Keratinocyte (primary cell): ENCODE results near the gene ZNF212. TPM values are rescaled to one million over a fixed set of nuclear protein-coding genes. Genes with fewer than 3 reads are reported as not detected.

Experiments
- DNase-seq: peaks from one replicate; pipeline ENCODE4 v3.0.0-alpha.2; 2011; ENCODE audit warnings: low read depth, missing footprints, low spot score
- FAIRE-seq: peaks from 2 replicates; lab custom pipeline; 2011; peaks lifted over from hg19 to GRCh38; lab: Jason Lieb, UNC
- H2AFZ ChIP-seq: 2 replicates; pipeline ENCODE4 v1.6.0; 2012; ENCODE audit warnings: low read length, control low read depth, inconsistent platforms; ENCODE audit not compliant: control insufficient read depth
- H3K27ac ChIP-seq: 2 replicates; pipeline ENCODE4 v1.5.1; 2011; ENCODE audit warnings: low read length; ENCODE audit not compliant: control insufficient read depth, insufficient read depth
- H3K27me3 ChIP-seq: 3 replicates; pipeline ENCODE4 v1.6.0; 2011; ENCODE audit warnings: low read length; ENCODE audit not compliant: control insufficient read depth, insufficient read depth; ENCODE audit errors: extremely low read depth
- H3K36me3 ChIP-seq, 2 experiments: 2 replicates in 1 of 2; 3 replicates in 1 of 2; pipeline ENCODE4 v1.5.1; 2011; ENCODE audit warnings: low read length in 2 of 2, mild to moderate bottlenecking in 1 of 2; ENCODE audit not compliant: control insufficient read depth in 2 of 2, insufficient read depth in 2 of 2; ENCODE audit errors: extremely low read depth in 1 of 2
- H3K4me1 ChIP-seq: 3 replicates; pipeline ENCODE4 v1.5.1; 2011; ENCODE audit warnings: low read length; ENCODE audit not compliant: control insufficient read depth, insufficient read depth; ENCODE audit errors: extremely low read depth
- H3K4me2 ChIP-seq: 3 replicates; pipeline ENCODE4 v1.6.0; 2011; ENCODE audit warnings: low read depth, low read length; ENCODE audit not compliant: control insufficient read depth, insufficient read depth; ENCODE audit errors: extremely low read depth
- H3K4me3 ChIP-seq, 3 experiments: fragments of 200-600 bp in 1 of 3; sonication (generic) in 1 of 3; 2 replicates in 2 of 3; 3 replicates in 1 of 3; pipeline ENCODE4 v1.5.1; 2011 to 2016; ENCODE audit warnings: low read length in 3 of 3, mild to moderate bottlenecking in 3 of 3, control low read depth in 2 of 3, inconsistent platforms in 1 of 3, low read depth in 1 of 3, mixed read lengths in 1 of 3, mixed run types in 1 of 3, moderate library complexity in 1 of 3; ENCODE audit not compliant: control insufficient read depth in 2 of 3, insufficient read depth in 2 of 3; ENCODE audit errors: extremely low read depth in 1 of 3
- H3K79me2 ChIP-seq: 2 replicates; pipeline ENCODE4 v1.6.0; 2012; ENCODE audit warnings: low read length; ENCODE audit not compliant: control insufficient read depth, insufficient read depth
- H3K9ac ChIP-seq: 3 replicates; pipeline ENCODE4 v1.6.0; 2011; ENCODE audit warnings: low read length; ENCODE audit not compliant: control insufficient read depth, insufficient read depth; ENCODE audit errors: extremely low read depth
- H3K9me1 ChIP-seq: 3 replicates; pipeline ENCODE4 v1.6.0; 2011; ENCODE audit warnings: low read length; ENCODE audit not compliant: control insufficient read depth, insufficient read depth; ENCODE audit errors: extremely low read depth
- H3K9me3 ChIP-seq: 2 replicates; pipeline ENCODE4 v1.5.1; 2012; ENCODE audit warnings: low read depth, low read length; ENCODE audit not compliant: control insufficient read depth
- H4K20me1 ChIP-seq: 3 replicates; pipeline ENCODE4 v1.6.0; 2011; ENCODE audit warnings: low read length; ENCODE audit not compliant: control insufficient read depth, insufficient read depth; ENCODE audit errors: extremely low read depth
- EZH2 ChIP-seq: IDR thresholded peaks from one replicate; pipeline ENCODE4 v1.6.1; 2012; ENCODE audit warnings: inconsistent platforms, mild to moderate bottlenecking, low read length, moderate library complexity
- dilution Hi-C: fragments of 300-500 bp; cut with MboI; formaldehyde crosslinking; loops from one replicate; pipeline ENCODE4 v1.7.0; 2020; ENCODE audit warnings: low sequenced_read_pairs; ENCODE audit not compliant: extremely low pct_ligation_motif_present
- polyA plus RNA-seq, 5 experiments: library from polyadenylated mRNA; depleted of rRNA in 3 of 5; stranded (reverse) in 3 of 5; stranded (forward) in 1 of 5; unstranded in 1 of 5; fragments of >200 nt; gene quantifications; 1 replicate in 1 of 5; 2 replicates in 3 of 5; 3 replicates in 1 of 5; pipeline versions ENCODE4 v1.2.1 to v1.2.3, GENCODE V29; 2011 to 2012; ENCODE audit warnings: missing spikeins in 2 of 5, low read depth in 1 of 5, low replicate concordance in 1 of 5
- TF ChIP-seq, protein P1 (sequence below), 3 experiments: IDR thresholded peaks in 1 of 3; conservative IDR thresholded peaks in 1 of 3; optimal IDR thresholded peaks in 1 of 3; 2 replicates in 2 of 3; 3 replicates in 1 of 3; pipeline versions ENCODE3 to v1.5.1; 2011; ENCODE audit warnings: low read length in 3 of 3, mild to moderate bottlenecking in 3 of 3, moderate library complexity in 2 of 3, control low read depth in 1 of 3, inconsistent platforms in 1 of 3; ENCODE audit not compliant: insufficient read depth in 2 of 3; ENCODE audit errors: extremely low read depth in 1 of 3

The ZNF212 gene
- polyA plus RNA-seq, 1 donor (not counting 4 experiments of a cell fraction or from before 2014, with no cell fraction given) = 3.8 TPM

- no peak overlapping the region for H3K9ac ChIP-seq
- H4K20me1 ChIP-seq = peaks cover 4% of the 10 kb centered on the region
- H3K4me3 ChIP-seq = no peak overlapping the region
- peaks cover 64 to 69% of the 10 kb centered on the region in 2 experiments for H3K36me3 ChIP-seq
- H2AFZ ChIP-seq = no peak overlapping the region
- peaks cover 6% of the 10 kb centered on the region for H3K4me1 ChIP-seq
- peaks cover 3% of the 10 kb centered on the region for H3K9me1 ChIP-seq
- FAIRE-seq (no peak), DNase-seq (no peak)
- no peak overlapping the region for H3K27ac ChIP-seq
- H3K27me3 ChIP-seq = no peaks in the 10 kb centered on the region
- TF ChIP-seq EZH2 = no peak
- TF ChIP-seq, protein P1, sequence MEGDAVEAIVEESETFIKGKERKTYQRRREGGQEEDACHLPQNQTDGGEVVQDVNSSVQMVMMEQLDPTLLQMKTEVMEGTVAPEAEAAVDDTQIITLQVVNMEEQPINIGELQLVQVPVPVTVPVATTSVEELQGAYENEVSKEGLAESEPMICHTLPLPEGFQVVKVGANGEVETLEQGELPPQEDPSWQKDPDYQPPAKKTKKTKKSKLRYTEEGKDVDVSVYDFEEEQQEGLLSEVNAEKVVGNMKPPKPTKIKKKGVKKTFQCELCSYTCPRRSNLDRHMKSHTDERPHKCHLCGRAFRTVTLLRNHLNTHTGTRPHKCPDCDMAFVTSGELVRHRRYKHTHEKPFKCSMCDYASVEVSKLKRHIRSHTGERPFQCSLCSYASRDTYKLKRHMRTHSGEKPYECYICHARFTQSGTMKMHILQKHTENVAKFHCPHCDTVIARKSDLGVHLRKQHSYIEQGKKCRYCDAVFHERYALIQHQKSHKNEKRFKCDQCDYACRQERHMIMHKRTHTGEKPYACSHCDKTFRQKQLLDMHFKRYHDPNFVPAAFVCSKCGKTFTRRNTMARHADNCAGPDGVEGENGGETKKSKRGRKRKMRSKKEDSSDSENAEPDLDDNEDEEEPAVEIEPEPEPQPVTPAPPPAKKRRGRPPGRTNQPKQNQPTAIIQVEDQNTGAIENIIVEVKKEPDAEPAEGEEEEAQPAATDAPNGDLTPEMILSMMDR (optimal IDR thresholded peaks at IDR 0.05 in 1 of 3, IDR thresholded peaks at IDR 0.05 in 1 of 3, conservative IDR thresholded peaks at IDR 0.05 in 1 of 3; ENCODE audit: extremely low read depth in 1 of 3, insufficient read depth in 2 of 3, low read length in 3 of 3) = no peak
- no peaks in the 10 kb centered on the region for H3K9me3 ChIP-seq
- no peaks in the 10 kb centered on the region for H3K79me2 ChIP-seq
- H3K4me2 ChIP-seq = no peak overlapping the region
- dilution Hi-C loops = no loop called here
Observed at GRCh38 chr7:149214020-149214720, 25.3 kb upstream of the ZNF212 start.

- Histone ChIP-seq H3K27me3 (no peaks in the 10 kb centered on the region), H3K9me3 (no peaks in the 10 kb centered on the region), H2AFZ (no peak overlapping the region), H3K27ac (no peak overlapping the region), H3K9ac (no peak overlapping the region), H3K4me2 (no peak overlapping the region), H3K4me1 (peaks cover 12% of the 10 kb centered on the region), H3K79me2 (peaks cover 3% of the 10 kb centered on the region), H3K9me1 (no peaks in the 10 kb centered on the region), H4K20me1 (no peaks in the 10 kb centered on the region), H3K36me3 (peaks cover 49 to 56% of the 10 kb centered on the region in 2 experiments), H3K4me3 (no peak overlapping the region)
- TF ChIP-seq, protein P1 (optimal IDR thresholded peaks at IDR 0.05 in 1 of 3, IDR thresholded peaks at IDR 0.05 in 1 of 3, conservative IDR thresholded peaks at IDR 0.05 in 1 of 3; ENCODE audit: extremely low read depth in 1 of 3, insufficient read depth in 2 of 3, low read length in 3 of 3) = no peak
- no peak for TF ChIP-seq EZH2
- FAIRE-seq (no peak), DNase-seq (no peak)
- dilution Hi-C loops = no loop called here
Observed at GRCh38 chr7:149216402-149216801, 23.0 kb upstream of the ZNF212 start.
